Renal pelvis (tissue), 3 donors: ENCODE measurements around the gene ASB7. TPM values are rescaled to one million over a fixed set of nuclear protein-coding genes. Genes with fewer than 3 reads are reported as not detected.

Experiments used
- polyA plus RNA-seq, 3 donors: library from polyadenylated mRNA; unstranded; fragments of 120-200 nt; gene quantifications; one replicate each; pipeline ENCODE4 v1.2.1, GENCODE V29; 2013; ENCODE audit not compliant: insufficient read length in 3 of 3

Gene ASB7
- polyA plus RNA-seq, 3 donors: 14.8 to 17.0 (median 15.6) TPM

Other genes starting within 250 kb of the ASB7 start
- under 1 TPM in 2 of 3 donors, not detected in 1; 0.03 to 0.40 TPM for gene CERS3, start 73.6 kb upstream of the ASB7 start, polyA plus RNA-seq
- 10 to 100 TPM; 12.6 to 26.5 (median 25.3) TPM for gene LINS1, start 405 bp upstream of the ASB7 start, polyA plus RNA-seq